ENCODE data around the gene PHLDA2. TPM values are rescaled to one million over a fixed set of nuclear protein-coding genes. Genes with fewer than 3 reads are reported as not detected.

Gene PHLDA2
- total RNA-seq, 2 experiments from 2014 or later: 3.6 to 3.7 TPM

- H3K9me3 Mint-ChIP-seq: peaks cover 2% of the 10 kb centered on the region
- CTCF ChIA-PET: no interaction called here
- H3K27me3 Mint-ChIP-seq: peaks cover 7% of the 10 kb centered on the region
- no peak for TF ChIP-seq CTCF (IDR thresholded peaks at IDR 0.05)
- no peak overlapping the region for H3K27ac Mint-ChIP-seq
- DNase-seq (no peak), ATAC-seq (no peak)
- H3K36me3 Mint-ChIP-seq (ENCODE audit: low read depth): no peaks in the 10 kb centered on the region
- intact Hi-C loops (cut with micrococcal nuclease): no loop called here
- no peaks in the 10 kb centered on the region for H3K4me1 Mint-ChIP-seq (ENCODE audit: low read depth)
- POLR2A ChIA-PET: interaction anchor here (0.9 to 1.3 kb wide), 2 partner anchors 8 to 12 kb away, joined by 3 to 4 read pairs; no protein-coding TSS in a partner anchor
- H3K4me3 Mint-ChIP-seq: no peak overlapping the region
Observed at GRCh38 chr11:2921742-2922493, 7.3 kb downstream of the PHLDA2 start.

- TF ChIP-seq CTCF (IDR thresholded peaks at IDR 0.05): no peak
- ChIA-PET POLR2A (interaction anchor here (0.8 to 0.9 kb wide), 2 partner anchors 9 to 715 kb away, joined by 3 read pairs; no protein-coding TSS in a partner anchor), CTCF (no interaction called here)
- ATAC-seq (no peak), DNase-seq (no peak)
- H3K4me1 Mint-ChIP-seq (ENCODE audit: low read depth): no peaks in the 10 kb centered on the region
- H3K9me3 Mint-ChIP-seq: peaks cover under 1% of the 10 kb centered on the region
- H3K27ac Mint-ChIP-seq: no peak overlapping the region
- H3K27me3 Mint-ChIP-seq: peaks cover under 1% of the 10 kb centered on the region
- no peak overlapping the region for H3K4me3 Mint-ChIP-seq
- intact Hi-C loops (cut with micrococcal nuclease): no loop called here
- no peaks in the 10 kb centered on the region for H3K36me3 Mint-ChIP-seq (ENCODE audit: low read depth)
Observed at GRCh38 chr11:2921261-2921660, 8.0 kb downstream of the PHLDA2 start.

- Mint-ChIP-seq H3K4me3 (no peak overlapping the region), H3K27ac (no peak overlapping the region), H3K36me3 (ENCODE audit: low read depth) (no peaks in the 10 kb centered on the region), H3K9me3 (no peaks in the 10 kb centered on the region), H3K4me1 (ENCODE audit: low read depth) (no peaks in the 10 kb centered on the region), H3K27me3 (no peaks in the 10 kb centered on the region)
- POLR2A ChIA-PET: interaction anchor here (0.8 kb wide), 1 partner anchor 714 kb away, joined by 3 read pairs; no protein-coding TSS in a partner anchor
- DNase-seq (no peak), ATAC-seq (no peak)
- CTCF ChIA-PET: interaction anchor here (0.9 kb wide), 1 partner anchor 9 kb away, joined by 4 read pairs; the partner anchor contains the start of gene PHLDA2
- intact Hi-C loops (cut with micrococcal nuclease): no loop called here
- no peak for TF ChIP-seq CTCF (IDR thresholded peaks at IDR 0.05)
Observed at GRCh38 chr11:2920343-2920742, 8.9 kb downstream of the PHLDA2 start.

GRCh38 chr11:2919837-2920236 is 9.4 kb downstream of the PHLDA2 start:
- TF ChIP-seq CTCF (IDR thresholded peaks at IDR 0.05): no peak
- Mint-ChIP-seq H3K36me3 (ENCODE audit: low read depth) (no peaks in the 10 kb centered on the region), H3K27ac (no peak overlapping the region), H3K4me1 (ENCODE audit: low read depth) (no peaks in the 10 kb centered on the region), H3K27me3 (no peaks in the 10 kb centered on the region), H3K9me3 (no peaks in the 10 kb centered on the region), H3K4me3 (no peak overlapping the region)
- intact Hi-C loops (cut with micrococcal nuclease): no loop called here
- no peak for DNase-seq
- ATAC-seq: no peak
- ChIA-PET CTCF (interaction anchor here (0.9 kb wide), 1 partner anchor 10 kb away, joined by 4 read pairs; the partner anchor contains the start of gene PHLDA2), POLR2A (no interaction called here)

- intact Hi-C loops (cut with micrococcal nuclease): no loop called here
- no peak for DNase-seq
- TF ChIP-seq CTCF (IDR thresholded peaks at IDR 0.05): no peak
- Mint-ChIP-seq H3K27me3 (no peaks in the 10 kb centered on the region), H3K4me1 (ENCODE audit: low read depth) (peaks cover under 1% of the 10 kb centered on the region), H3K36me3 (ENCODE audit: low read depth) (no peaks in the 10 kb centered on the region), H3K27ac (no peak overlapping the region), H3K4me3 (no peak overlapping the region), H3K9me3 (no peaks in the 10 kb centered on the region)
- ChIA-PET POLR2A (no interaction called here), CTCF (interaction anchor here (2.0 kb wide), 1 partner anchor 11 kb away, joined by 11 read pairs; no protein-coding TSS in a partner anchor)
- no peak for ATAC-seq
Observed at GRCh38 chr11:2919188-2919587, 10.0 kb downstream of the PHLDA2 start.
